GM12878 (cell line): ENCODE measurements around the gene RAD9A. TPM values are rescaled to one million over a fixed set of nuclear protein-coding genes. Genes with fewer than 3 reads are reported as not detected.

Experiments
- ATAC-seq: fragments of 200-7000 bp; cut with Tn5 transposase; 3 replicates; pipeline ENCODE4 v1.9.1; 2020; ENCODE audit warnings: mild to moderate bottlenecking, moderate library complexity
- BruUV-seq: library from RNA; stranded (reverse); fragments of 400-500 nt; replicated peaks from 2 replicates; lab custom pipeline; 2021; lab: Mats Ljungman, UMichigan
- CTCF ChIA-PET: fragments of 300-600 bp; sonication (Branson Sonifier 250); formaldehyde crosslinking; extraction: SDS; loops from one replicate; lab custom pipeline; 2021; ENCODE audit warnings: inconsistent platforms; lab: Yijun Ruan, JAX
- POLR2A ChIA-PET: fragments of 350-600 bp; formaldehyde crosslinking; extraction: SDS; loops from one replicate; lab custom pipeline; 2021; ENCODE audit warnings: inconsistent platforms; lab: Charles Lee
- RAD21 ChIA-PET: fragments of 300-600 bp; sonication (Branson Sonifier 250); formaldehyde crosslinking; loops from one replicate; lab custom pipeline; 2023; ENCODE audit warnings: antibody characterized with exemption; ENCODE audit not compliant: unreplicated experiment; lab: Charles Lee
- SMC1A ChIA-PET: fragments of 300-600 bp; sonication (Branson Sonifier 250); formaldehyde crosslinking; loops from one replicate; lab custom pipeline; 2023; ENCODE audit not compliant: unreplicated experiment, uncharacterized antibody; lab: Charles Lee
- DNase-seq: peaks from one replicate; pipeline ENCODE4 v3.0.0-alpha.2; 2011; ENCODE audit warnings: low read depth, low spot score
- FAIRE-seq: peaks from 3 replicates; lab custom pipeline; 2011; peaks lifted over from hg19 to GRCh38; lab: Jason Lieb, UNC
- H2AFZ ChIP-seq: 2 replicates; pipeline ENCODE4 v1.6.0; 2011; ENCODE audit warnings: low read depth, low read length, control low read depth; ENCODE audit not compliant: control insufficient read depth
- H3K27ac ChIP-seq: 2 replicates; pipeline ENCODE4 v1.5.1; 2011; ENCODE audit warnings: control low read depth; ENCODE audit not compliant: control insufficient read depth, insufficient read depth
- H3K27me3 ChIP-seq, 2 experiments: replicated peaks in 1 of 2; 2 replicates each; pipeline versions ENCODE4 v1.6.0 to v1.6.1; 2011; ENCODE audit warnings: low read length in 1 of 2; ENCODE audit not compliant: control insufficient read depth in 2 of 2, insufficient read depth in 2 of 2
- H3K36me3 ChIP-seq, 2 experiments: 2 replicates each; pipeline ENCODE4 v1.5.1; 2011; ENCODE audit warnings: low read length in 1 of 2; ENCODE audit not compliant: control insufficient read depth in 2 of 2, insufficient read depth in 2 of 2
- H3K4me1 ChIP-seq: 2 replicates; pipeline ENCODE4 v1.6.1; 2011; ENCODE audit warnings: mild to moderate bottlenecking, low read length, moderate library complexity, mixed read lengths; ENCODE audit not compliant: control insufficient read depth, insufficient read depth
- H3K4me2 ChIP-seq: 2 replicates; pipeline ENCODE4 v1.6.0; 2011; ENCODE audit warnings: control low read depth; ENCODE audit not compliant: control insufficient read depth, insufficient read depth
- H3K4me3 ChIP-seq: fragments of 200-600 bp; sonication (generic); 2 replicates; pipeline ENCODE4 v1.5.1; 2016
- H3K79me2 ChIP-seq: 2 replicates; pipeline ENCODE4 v1.6.0; 2011; ENCODE audit warnings: low read length; ENCODE audit not compliant: control insufficient read depth, insufficient read depth
- H3K9ac ChIP-seq: 2 replicates; pipeline ENCODE4 v1.8.0; 2011; ENCODE audit warnings: low read length, control low read depth, mixed read lengths; ENCODE audit not compliant: control insufficient read depth, insufficient read depth
- H3K9me3 ChIP-seq: replicated peaks from 3 replicates; pipeline ENCODE4 v1.5.1; 2011; ENCODE audit warnings: mild to moderate bottlenecking, low read length; ENCODE audit not compliant: control insufficient read depth, insufficient read depth
- H4K20me1 ChIP-seq: 2 replicates; pipeline ENCODE4 v1.6.0; 2011; ENCODE audit not compliant: control insufficient read depth, insufficient read depth
- CTCF ChIP-seq, 3 experiments: IDR thresholded peaks in 2 of 3; conservative IDR thresholded peaks in 1 of 3; 2 replicates each; pipeline ENCODE4 v1.5.1; 2011; ENCODE audit warnings: low read depth in 3 of 3, low read length in 3 of 3, mild to moderate bottlenecking in 3 of 3, control low read depth in 2 of 3, moderate library complexity in 2 of 3, inconsistent platforms in 1 of 3, mixed read lengths in 1 of 3; ENCODE audit not compliant: control insufficient read depth in 2 of 3, insufficient read depth in 1 of 3; ENCODE audit errors: extremely low read depth in 1 of 3
- HDGF ChIP-seq: fragments of 450-650 bp; IDR thresholded peaks from 2 replicates; pipeline ENCODE4 v1.6.1; 2016; ENCODE audit warnings: antibody characterized with exemption
- IKZF1 ChIP-seq: fragments of 450-650 bp; conservative IDR thresholded peaks from 2 replicates; pipeline ENCODE4 v1.6.1; 2017; ENCODE audit warnings: antibody characterized with exemption, mild to moderate bottlenecking
- KLF5 ChIP-seq: fragments of 450-650 bp; IDR thresholded peaks from 2 replicates; pipeline ENCODE4 v1.6.1; 2014; ENCODE audit warnings: mild to moderate bottlenecking; ENCODE audit not compliant: partially characterized antibody
- MEF2B ChIP-seq: fragments of 450-650 bp; IDR thresholded peaks from 2 replicates; pipeline ENCODE4 v1.6.1; 2018; ENCODE audit warnings: mild to moderate bottlenecking, moderate library complexity; ENCODE audit not compliant: partially characterized antibody, poor library complexity, severe bottlenecking
- NBN ChIP-seq: fragments of 450-650 bp; IDR thresholded peaks from 2 replicates; pipeline ENCODE4 v1.6.1; 2016
- NRF1 ChIP-seq: conservative IDR thresholded peaks from 2 replicates; pipeline ENCODE4 v1.6.1; 2011; ENCODE audit warnings: mild to moderate bottlenecking, low read depth, low read length, improper control_type of control experiment
- PAX5 ChIP-seq: IDR thresholded peaks from 2 replicates; pipeline ENCODE4 v1.6.1; 2011; ENCODE audit warnings: low read depth, low read length, borderline replicate concordance
- RAD21 ChIP-seq: IDR thresholded peaks from 2 replicates; pipeline ENCODE4 v1.6.1; 2011; ENCODE audit warnings: mild to moderate bottlenecking, low read depth, low read length, moderate library complexity; ENCODE audit not compliant: insufficient read depth
- STAT1 ChIP-seq: fragments of 450-650 bp; conservative IDR thresholded peaks from 2 replicates; pipeline ENCODE4 v1.6.1; 2014; ENCODE audit warnings: antibody characterized with exemption, mild to moderate bottlenecking
- ZNF622 ChIP-seq: fragments of 450-650 bp; IDR thresholded peaks from 2 replicates; pipeline ENCODE4 v1.6.1; 2017; ENCODE audit warnings: mild to moderate bottlenecking, inconsistent platforms
- WGBS: methylation state at CpG from one replicate; pipeline ENCODE4 v1.1.6; 2016; ENCODE audit warnings: low lambda C conversion rate; ENCODE audit not compliant: insufficient replicate concordance, insufficient coverage; ENCODE audit errors: missing lambda C conversion rate; 5-methylcytosine and 5-hydroxymethylcytosine counted together
- in situ Hi-C: fragments of 300-500 bp; cut with MboI; formaldehyde crosslinking; loops from 9 replicates; pipeline ENCODE4 v1.14.3; 2018; ENCODE audit warnings: mixed read lengths
- intact Hi-C: fragments of 100-400 bp; cut with micrococcal nuclease; formaldehyde crosslinking; loops from one replicate; pipeline ENCODE4 v1.14.2; 2022; ENCODE audit not compliant: unreplicated experiment
- polyA plus RNA-seq, 11 experiments: library from polyadenylated mRNA; depleted of rRNA in 4 of 11; unstranded in 6 of 11; stranded (reverse) in 5 of 11; fragments of >200 nt; fragmentation: Nextera tagmentation in 4 of 11; fragmentation: Illumina TruSeq in 1 of 11; extraction: Ambion mirVana in 4 of 11; extraction: Trizol in 1 of 11; gene quantifications; 1 replicate in 1 of 11; 2 replicates in 10 of 11; pipeline versions ENCODE4 v1.2.1 to v1.2.3, GENCODE V29; 2011 to 2016; ENCODE audit warnings: inconsistent platforms in 2 of 11, missing spikeins in 2 of 11, low read depth in 1 of 11
- total RNA-seq, 4 experiments: library from RNA; depleted of rRNA in 3 of 4; stranded (reverse); fragments of >200 nt in 3 of 4; fragmentation: Illumina TruSeq in 1 of 4; extraction: Trizol in 1 of 4; gene quantifications; 2 replicates each; pipeline versions ENCODE4 v1.2.1 to v1.2.3, GENCODE V29; 2013 to 2021
- TF ChIP-seq, protein P1 (sequence below): fragments of 450-650 bp; IDR thresholded peaks from 2 replicates; pipeline ENCODE4 v1.6.1; 2016; ENCODE audit warnings: mild to moderate bottlenecking
- TF ChIP-seq, protein P2 (sequence below): fragments of 450-650 bp; IDR thresholded peaks from 2 replicates; pipeline ENCODE4 v1.6.1; 2018; ENCODE audit warnings: borderline replicate concordance, mild to moderate bottlenecking; ENCODE audit not compliant: partially characterized antibody

Gene RAD9A
- total and polyA plus RNA-seq, 10 of the 15 experiments (the other 5 are each of a cell fraction or from before 2014, with no cell fraction given): 1.1 to 36.2 (median 19.8) TPM

DNA sequence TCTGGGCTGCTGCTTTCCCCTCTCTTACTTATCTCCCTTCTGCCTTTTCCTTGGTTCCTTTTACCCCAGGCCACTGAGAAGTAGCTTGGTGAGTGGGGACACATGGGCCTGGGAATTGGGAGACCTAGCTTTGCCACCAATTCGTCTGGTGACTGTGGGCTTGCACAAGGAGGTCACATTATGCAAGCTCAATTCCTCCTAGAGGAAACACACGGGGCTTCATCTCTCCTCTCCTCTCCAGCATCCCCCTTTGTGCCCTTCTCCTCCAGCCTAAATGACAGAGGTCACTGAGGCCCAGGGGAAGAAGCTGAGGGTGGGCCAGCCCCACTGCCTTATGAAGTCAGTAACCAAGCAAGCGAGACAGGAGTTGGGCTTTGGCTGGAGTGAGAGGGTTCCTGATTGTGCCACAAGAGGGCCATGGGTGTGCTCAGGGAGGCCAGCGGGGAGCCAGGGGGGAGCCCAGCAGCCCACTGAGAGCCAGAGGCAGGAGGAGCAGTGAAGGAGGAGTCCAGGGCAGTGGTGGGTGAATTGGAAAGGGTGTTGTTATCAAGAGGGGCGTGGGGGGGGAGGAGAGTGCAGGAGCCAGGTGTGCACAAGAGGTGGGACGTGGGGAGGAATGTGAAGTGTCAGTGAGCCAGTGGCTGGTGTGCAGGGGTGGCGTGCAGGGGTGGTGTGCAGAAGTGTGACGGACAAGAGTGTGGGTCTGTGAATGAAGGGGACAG is 20.4 kb upstream of the RAD9A start:
- Histone ChIP-seq H3K9me3 (no peaks in the 10 kb centered on the region), H3K4me1 (peaks cover 25% of the 10 kb centered on the region), H3K9ac (no peak overlapping the region), H3K4me3 (no peak overlapping the region), H3K79me2 (no peaks in the 10 kb centered on the region), H3K27me3 (peaks cover 2 to 9% of the 10 kb centered on the region in 2 experiments; a peak in 3 of 4 replicates), H2AFZ (no peak overlapping the region), H3K4me2 (no peak overlapping the region), H3K36me3 (no peaks in the 10 kb centered on the region), H3K27ac (no peak overlapping the region), H4K20me1 (peaks cover 8% of the 10 kb centered on the region; the same call in 1 of the 2 replicates)
- ChIA-PET SMC1A (interaction anchor here (1.0 to 21.3 kb wide), 8 partner anchors 10 to 190 kb away, joined by 3 to 646 read pairs (median 4); partner anchors contain the start of genes POLD4 and TBC1D10C), POLR2A (interaction anchor here (0.6 to 5.1 kb wide), 6 partner anchors 9 to 30 kb away, joined by 3 to 42 read pairs (median 8); partner anchors contain the start of genes POLD4 and PPP1CA), CTCF (interaction anchor here (0.6 to 26.2 kb wide), 7 partner anchors 9 to 234 kb away, joined by 3 to 1301 read pairs (median 4); partner anchors contain the start of genes CLCF1, POLD4 and RAD9A), RAD21 (interaction anchor here (1.1 to 6.5 kb wide), 3 partner anchors 11 to 25 kb away, joined by 9 to 122 read pairs (median 11); partner anchors contain the start of gene POLD4)
- 34% methylated on average over 7 of the region's 8 CpGs for WGBS
- in situ Hi-C loops (no loop called here), intact Hi-C loops (loop anchor here (2.0 kb wide), 1 partner anchor 15 kb away; no protein-coding TSS in a partner anchor)
- TSS peak; percentile 50 for BruUV-seq
- DNase-seq: no peak
- peak; percentile 67 for ATAC-seq
- peak; percentile 71 for FAIRE-seq
- TF ChIP-seq IKZF1 (peak; percentile 10; the same call in 1 of the 2 replicates), CTCF (IDR thresholded peaks at IDR 0.05 in 2 of 3, conservative IDR thresholded peaks at IDR 0.05 in 1 of 3; ENCODE audit: control insufficient read depth in 2 of 3, extremely low read depth in 1 of 3, insufficient read depth in 1 of 3, low read depth in 3 of 3, low read length in 3 of 3) (peak; percentile 51 to 57 (median 52)), HDGF (peak; percentile 98; the same call in 1 of the 2 replicates), MEF2B (no peak), PAX5 (0 out of 2 replicates have a peak, but pooled peaks have one; percentile 22), KLF5 (no peak), ZNF622 (no peak), NRF1 (no peak), RAD21 (0 out of 2 replicates have a peak, but pooled peaks have one; percentile 22), STAT1 (no peak), NBN (peak; percentile 83)
- TF ChIP-seq, protein P1, sequence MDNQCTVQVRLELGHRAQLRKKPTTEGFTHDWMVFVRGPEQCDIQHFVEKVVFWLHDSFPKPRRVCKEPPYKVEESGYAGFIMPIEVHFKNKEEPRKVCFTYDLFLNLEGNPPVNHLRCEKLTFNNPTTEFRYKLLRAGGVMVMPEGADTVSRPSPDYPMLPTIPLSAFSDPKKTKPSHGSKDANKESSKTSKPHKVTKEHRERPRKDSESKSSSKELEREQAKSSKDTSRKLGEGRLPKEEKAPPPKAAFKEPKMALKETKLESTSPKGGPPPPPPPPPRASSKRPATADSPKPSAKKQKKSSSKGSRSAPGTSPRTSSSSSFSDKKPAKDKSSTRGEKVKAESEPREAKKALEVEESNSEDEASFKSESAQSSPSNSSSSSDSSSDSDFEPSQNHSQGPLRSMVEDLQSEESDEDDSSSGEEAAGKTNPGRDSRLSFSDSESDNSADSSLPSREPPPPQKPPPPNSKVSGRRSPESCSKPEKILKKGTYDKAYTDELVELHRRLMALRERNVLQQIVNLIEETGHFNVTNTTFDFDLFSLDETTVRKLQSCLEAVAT: 0 out of 2 replicates have a peak, but pooled peaks have one; percentile 27
- TF ChIP-seq, protein P2, sequence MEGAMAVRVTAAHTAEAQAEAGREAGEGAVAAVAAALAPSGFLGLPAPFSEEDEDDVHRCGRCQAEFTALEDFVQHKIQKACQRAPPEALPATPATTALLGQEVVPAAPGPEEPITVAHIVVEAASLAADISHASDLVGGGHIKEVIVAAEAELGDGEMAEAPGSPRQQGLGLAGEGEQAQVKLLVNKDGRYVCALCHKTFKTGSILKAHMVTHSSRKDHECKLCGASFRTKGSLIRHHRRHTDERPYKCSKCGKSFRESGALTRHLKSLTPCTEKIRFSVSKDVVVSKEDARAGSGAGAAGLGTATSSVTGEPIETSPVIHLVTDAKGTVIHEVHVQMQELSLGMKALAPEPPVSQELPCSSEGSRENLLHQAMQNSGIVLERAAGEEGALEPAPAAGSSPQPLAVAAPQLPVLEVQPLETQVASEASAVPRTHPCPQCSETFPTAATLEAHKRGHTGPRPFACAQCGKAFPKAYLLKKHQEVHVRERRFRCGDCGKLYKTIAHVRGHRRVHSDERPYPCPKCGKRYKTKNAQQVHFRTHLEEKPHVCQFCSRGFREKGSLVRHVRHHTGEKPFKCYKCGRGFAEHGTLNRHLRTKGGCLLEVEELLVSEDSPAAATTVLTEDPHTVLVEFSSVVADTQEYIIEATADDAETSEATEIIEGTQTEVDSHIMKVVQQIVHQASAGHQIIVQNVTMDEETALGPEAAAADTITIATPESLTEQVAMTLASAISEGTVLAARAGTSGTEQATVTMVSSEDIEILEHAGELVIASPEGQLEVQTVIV: no peak
